ENCODE measurements around the gene CD247. TPM values are rescaled to one million over a fixed set of nuclear protein-coding genes. Genes with fewer than 3 reads are reported as not detected.

The CD247 gene
- polyA plus RNA-seq, 2 of the 4 experiments (the other 2 are of a cell fraction) = 0.10 to 0.27 TPM

DNA sequence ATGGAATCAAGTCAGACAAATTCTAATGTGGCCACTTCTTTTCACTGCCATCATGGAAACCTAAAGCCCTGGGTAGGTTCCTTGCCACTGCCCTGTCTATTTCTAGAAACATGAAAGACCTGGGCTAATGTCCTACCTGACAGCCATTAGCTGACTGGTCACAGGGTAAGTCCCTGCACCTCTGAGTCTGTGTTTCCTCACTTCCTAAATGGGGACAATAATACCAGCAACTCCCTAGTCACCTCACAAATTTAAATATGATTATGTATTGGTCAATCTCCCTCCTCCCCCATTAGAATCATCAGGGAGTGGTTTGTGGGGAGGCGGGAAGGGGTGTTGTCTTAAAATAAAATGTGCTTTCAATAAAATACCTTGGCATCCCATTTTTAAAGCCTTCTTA is 33.0 kb upstream of the CD247 start (continued):
- TF ChIP-seq, protein P1, sequence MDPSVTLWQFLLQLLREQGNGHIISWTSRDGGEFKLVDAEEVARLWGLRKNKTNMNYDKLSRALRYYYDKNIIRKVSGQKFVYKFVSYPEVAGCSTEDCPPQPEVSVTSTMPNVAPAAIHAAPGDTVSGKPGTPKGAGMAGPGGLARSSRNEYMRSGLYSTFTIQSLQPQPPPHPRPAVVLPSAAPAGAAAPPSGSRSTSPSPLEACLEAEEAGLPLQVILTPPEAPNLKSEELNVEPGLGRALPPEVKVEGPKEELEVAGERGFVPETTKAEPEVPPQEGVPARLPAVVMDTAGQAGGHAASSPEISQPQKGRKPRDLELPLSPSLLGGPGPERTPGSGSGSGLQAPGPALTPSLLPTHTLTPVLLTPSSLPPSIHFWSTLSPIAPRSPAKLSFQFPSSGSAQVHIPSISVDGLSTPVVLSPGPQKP (IDR thresholded peaks at IDR 0.05; ENCODE audit: low read depth, low read length) = no peak
- TF ChIP-seq SREBF2 (IDR thresholded peaks at IDR 0.05) = no peak
- no peak for TF ChIP-seq NR3C1 (IDR thresholded peaks at IDR 0.05)
- no peak for TF ChIP-seq POLR2AphosphoS2 (conservative IDR thresholded peaks at IDR 0.05; ENCODE audit: low read length)
- TF ChIP-seq HOXB5 (CRISPR knock-in tag; IDR thresholded peaks at IDR 0.05) = no peak
- TF ChIP-seq ESRRA (IDR thresholded peaks at IDR 0.05; ENCODE audit: borderline replicate concordance, low read length) = no peak
- TF ChIP-seq, protein P2, sequence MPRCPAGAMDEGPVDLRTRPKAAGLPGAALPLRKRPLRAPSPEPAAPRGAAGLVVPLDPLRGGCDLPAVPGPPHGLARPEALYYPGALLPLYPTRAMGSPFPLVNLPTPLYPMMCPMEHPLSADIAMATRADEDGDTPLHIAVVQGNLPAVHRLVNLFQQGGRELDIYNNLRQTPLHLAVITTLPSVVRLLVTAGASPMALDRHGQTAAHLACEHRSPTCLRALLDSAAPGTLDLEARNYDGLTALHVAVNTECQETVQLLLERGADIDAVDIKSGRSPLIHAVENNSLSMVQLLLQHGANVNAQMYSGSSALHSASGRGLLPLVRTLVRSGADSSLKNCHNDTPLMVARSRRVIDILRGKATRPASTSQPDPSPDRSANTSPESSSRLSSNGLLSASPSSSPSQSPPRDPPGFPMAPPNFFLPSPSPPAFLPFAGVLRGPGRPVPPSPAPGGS (IDR thresholded peaks at IDR 0.05) = no peak
- TF ChIP-seq HOXB13 (CRISPR knock-in tag; IDR thresholded peaks at IDR 0.05; ENCODE audit: low read depth) = no peak

DNA sequence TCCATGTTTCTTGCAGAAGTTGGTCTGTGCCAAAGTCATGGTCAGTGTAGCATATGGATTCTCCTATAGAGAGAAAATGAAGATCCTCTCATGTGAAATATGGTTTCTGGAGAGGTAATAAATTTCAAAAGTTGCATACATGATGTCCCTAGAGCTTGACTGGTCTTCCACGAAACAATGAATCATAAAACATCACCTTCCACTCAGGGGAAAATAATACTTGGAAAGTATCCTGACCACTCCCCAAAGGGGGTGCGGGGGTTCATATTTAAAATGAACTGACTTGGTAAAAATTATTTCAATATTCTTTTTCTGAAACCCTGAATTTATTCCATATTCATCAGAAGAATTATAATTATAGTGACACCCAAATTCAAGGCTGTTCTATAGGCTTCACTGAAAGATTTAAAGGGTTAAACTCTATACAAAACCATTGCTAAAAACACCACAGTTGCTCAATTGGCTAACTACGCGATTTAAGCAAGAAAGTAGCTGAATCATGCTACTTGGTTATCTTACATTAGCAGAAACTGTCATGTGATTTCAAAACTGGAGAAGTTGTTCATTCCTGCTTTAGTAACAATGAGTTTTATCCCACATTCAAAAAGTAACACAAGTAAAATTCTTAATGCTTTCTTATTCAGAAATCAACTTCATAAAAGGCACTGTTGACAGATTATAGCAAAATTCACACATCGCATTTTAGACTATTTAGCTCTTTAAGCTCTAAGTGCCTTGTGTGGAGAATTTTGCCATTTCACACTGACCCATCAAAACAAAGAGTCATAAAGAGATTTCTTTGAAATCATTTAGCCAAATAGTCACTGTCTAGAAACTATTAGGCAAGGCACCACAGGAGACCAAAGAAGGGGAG is 30.0 kb upstream of the CD247 start:
- Histone ChIP-seq H3K9me3 (no peaks in the 10 kb centered on the region), H3K27ac (peak overlapping the region; percentile 63 to 88), H3K4me2 (peak overlapping the region; percentile 51), H3K4me3 (no peak overlapping the region), H3K4me1 (peaks cover 28% of the 10 kb centered on the region)
- WGBS (ENCODE audit: missing lambda C conversion rate) = 62% methylated on average over 5 of the region's 5 CpGs
- FAIRE-seq (no peak), DNase-seq (ENCODE audit: low read depth in 1 of 2, low spot score in 1 of 2) (peak; percentile 15 to 46), ATAC-seq (no peak)
- ChIA-PET POLR2A (interaction anchor here (0.6 to 0.9 kb wide), 2 partner anchors 15 to 709 kb away, joined by 3 read pairs; partner anchors contain the start of gene POGK), CTCF (interaction anchor here (0.8 to 1.6 kb wide), 5 partner anchors 7 to 117 kb away, joined by 3 to 7 read pairs (median 4); no protein-coding TSS in a partner anchor)
- TF ChIP-seq SMC3 (IDR thresholded peaks at IDR 0.05) = no peak
- TF ChIP-seq HOXB13 (CRISPR knock-in tag; IDR thresholded peaks at IDR 0.05; ENCODE audit: low read depth) = no peak
- no peak for TF ChIP-seq NPAS2 (CRISPR knock-in tag; IDR thresholded peaks at IDR 0.05; ENCODE audit: borderline replicate concordance)
- TF ChIP-seq, protein P3, sequence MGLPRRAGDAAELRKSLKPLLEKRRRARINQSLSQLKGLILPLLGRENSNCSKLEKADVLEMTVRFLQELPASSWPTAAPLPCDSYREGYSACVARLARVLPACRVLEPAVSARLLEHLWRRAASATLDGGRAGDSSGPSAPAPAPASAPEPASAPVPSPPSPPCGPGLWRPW (IDR thresholded peaks at IDR 0.05) = no peak; the same call in 1 of the 2 replicates
- no peak for TF ChIP-seq SREBF2 (IDR thresholded peaks at IDR 0.05)
- TF ChIP-seq ESRRA (IDR thresholded peaks at IDR 0.05; ENCODE audit: borderline replicate concordance, low read length) = no peak
- TF ChIP-seq FOSL2 (IDR thresholded peaks at IDR 0.05) = no peak
- TF ChIP-seq FOSL2 (CRISPR knock-in tag; IDR thresholded peaks at IDR 0.05) = 0 out of 2 replicates have a peak, but pooled peaks have one; percentile 42
- TF ChIP-seq, protein P2 (IDR thresholded peaks at IDR 0.05) = no peak
- no peak for TF ChIP-seq RFX5 (IDR thresholded peaks at IDR 0.05)
- TF ChIP-seq, protein P4, sequence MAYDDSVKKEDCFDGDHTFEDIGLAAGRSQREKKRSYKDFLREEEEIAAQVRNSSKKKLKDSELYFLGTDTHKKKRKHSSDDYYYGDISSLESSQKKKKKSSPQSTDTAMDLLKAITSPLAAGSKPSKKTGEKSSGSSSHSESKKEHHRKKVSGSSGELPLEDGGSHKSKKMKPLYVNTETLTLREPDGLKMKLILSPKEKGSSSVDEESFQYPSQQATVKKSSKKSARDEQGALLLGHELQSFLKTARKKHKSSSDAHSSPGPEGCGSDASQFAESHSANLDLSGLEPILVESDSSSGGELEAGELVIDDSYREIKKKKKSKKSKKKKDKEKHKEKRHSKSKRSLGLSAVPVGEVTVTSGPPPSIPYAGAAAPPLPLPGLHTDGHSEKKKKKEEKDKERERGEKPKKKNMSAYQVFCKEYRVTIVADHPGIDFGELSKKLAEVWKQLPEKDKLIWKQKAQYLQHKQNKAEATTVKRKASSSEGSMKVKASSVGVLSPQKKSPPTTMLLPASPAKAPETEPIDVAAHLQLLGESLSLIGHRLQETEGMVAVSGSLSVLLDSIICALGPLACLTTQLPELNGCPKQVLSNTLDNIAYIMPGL (CRISPR knock-in tag; IDR thresholded peaks at IDR 0.05; ENCODE audit: borderline replicate concordance) = no peak
- no peak for TF ChIP-seq GATA3 (IDR thresholded peaks at IDR 0.05; ENCODE audit: borderline replicate concordance)
- no peak for TF ChIP-seq RCOR1 (IDR thresholded peaks at IDR 0.05; ENCODE audit: low read depth, low read length)
- TF ChIP-seq, protein P5, sequence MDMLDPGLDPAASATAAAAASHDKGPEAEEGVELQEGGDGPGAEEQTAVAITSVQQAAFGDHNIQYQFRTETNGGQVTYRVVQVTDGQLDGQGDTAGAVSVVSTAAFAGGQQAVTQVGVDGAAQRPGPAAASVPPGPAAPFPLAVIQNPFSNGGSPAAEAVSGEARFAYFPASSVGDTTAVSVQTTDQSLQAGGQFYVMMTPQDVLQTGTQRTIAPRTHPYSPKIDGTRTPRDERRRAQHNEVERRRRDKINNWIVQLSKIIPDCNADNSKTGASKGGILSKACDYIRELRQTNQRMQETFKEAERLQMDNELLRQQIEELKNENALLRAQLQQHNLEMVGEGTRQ (IDR thresholded peaks at IDR 0.05) = 0 out of 2 replicates have a peak, but pooled peaks have one; percentile 14
- TF ChIP-seq, protein P1 (IDR thresholded peaks at IDR 0.05; ENCODE audit: low read depth, low read length) = no peak
- TF ChIP-seq, protein P6, sequence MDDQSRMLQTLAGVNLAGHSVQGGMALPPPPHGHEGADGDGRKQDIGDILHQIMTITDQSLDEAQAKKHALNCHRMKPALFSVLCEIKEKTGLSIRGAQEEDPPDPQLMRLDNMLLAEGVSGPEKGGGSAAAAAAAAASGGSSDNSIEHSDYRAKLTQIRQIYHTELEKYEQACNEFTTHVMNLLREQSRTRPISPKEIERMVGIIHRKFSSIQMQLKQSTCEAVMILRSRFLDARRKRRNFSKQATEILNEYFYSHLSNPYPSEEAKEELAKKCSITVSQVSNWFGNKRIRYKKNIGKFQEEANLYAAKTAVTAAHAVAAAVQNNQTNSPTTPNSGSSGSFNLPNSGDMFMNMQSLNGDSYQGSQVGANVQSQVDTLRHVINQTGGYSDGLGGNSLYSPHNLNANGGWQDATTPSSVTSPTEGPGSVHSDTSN (IDR thresholded peaks at IDR 0.05) = no peak
- no peak for TF ChIP-seq BHLHE40 (IDR thresholded peaks at IDR 0.05; ENCODE audit: low read depth, low read length)
- TF ChIP-seq CBX8 (IDR thresholded peaks at IDR 0.05) = no peak
- TF ChIP-seq RARB (CRISPR knock-in tag; IDR thresholded peaks at IDR 0.05) = no peak
- TF ChIP-seq JUN (IDR thresholded peaks at IDR 0.05) = no peak
- no peak for TF ChIP-seq CHD2 (IDR thresholded peaks at IDR 0.05; ENCODE audit: low read length, partially characterized antibody)
- TF ChIP-seq CHD4 (IDR thresholded peaks at IDR 0.05; ENCODE audit: borderline replicate concordance) = no peak
- TF ChIP-seq CBX2 (IDR thresholded peaks at IDR 0.05; ENCODE audit: borderline replicate concordance, low read depth) = no peak
- no peak for TF ChIP-seq POLR2A (IDR thresholded peaks at IDR 0.05; ENCODE audit: low read length)
- no peak for TF ChIP-seq KDM5A (IDR thresholded peaks at IDR 0.05)
- TF ChIP-seq KDM1A (IDR thresholded peaks at IDR 0.05; ENCODE audit: low read depth) = no peak
